Measurements from ENCODE around the gene COX15.

Gene COX15

GRCh38 chr10:99711129-99711719 lies 20.7 kb downstream of the COX15 start:
- no peaks in the 10 kb centered on the region for H3K27me3 ChIP-seq (ENCODE audit: insufficient read depth, low read depth)

GRCh38 chr10:99709480-99710229 lies 22.3 kb downstream of the COX15 start:
- no peak overlapping the region for H3K4me2 ChIP-seq

More at GRCh38 chr10:99711129-99711719, 20.7 kb downstream of the COX15 start:
- Histone ChIP-seq H3K9ac (no peak overlapping the region), H4K20me1 (ENCODE audit: insufficient read depth) (no peaks in the 10 kb centered on the region), H3K4me2 (no peak overlapping the region), H3K4me3 (IDR thresholded peaks at IDR 0.05; ENCODE audit: insufficient read depth, low read depth, low read length) (no peak overlapping the region), H3K27ac (no peak overlapping the region), H2AFZ (ENCODE audit: low read depth) (no peak overlapping the region), H3K4me1 (ENCODE audit: low read depth, poor library complexity, severe bottlenecking) (no peaks in the 10 kb centered on the region), H3K36me3 (ENCODE audit: insufficient read depth) (no peaks in the 10 kb centered on the region), H3K79me2 (ENCODE audit: insufficient read depth, low read depth) (no peaks in the 10 kb centered on the region)
- TF ChIP-seq CTCF (conservative IDR thresholded peaks at IDR 0.05; ENCODE audit: low read depth, low read length) = peak; percentile 74

GRCh38 chr10:99708428-99709012 lies 23.4 kb downstream of the COX15 start:
- Histone ChIP-seq H4K20me1 (ENCODE audit: insufficient read depth) (no peaks in the 10 kb centered on the region), H3K4me1 (ENCODE audit: low read depth, poor library complexity, severe bottlenecking) (no peaks in the 10 kb centered on the region), H3K4me3 (IDR thresholded peaks at IDR 0.05; ENCODE audit: insufficient read depth, low read depth, low read length) (no peak overlapping the region), H2AFZ (ENCODE audit: low read depth) (no peak overlapping the region), H3K36me3 (ENCODE audit: insufficient read depth) (no peaks in the 10 kb centered on the region), H3K9ac (no peak overlapping the region), H3K4me2 (no peak overlapping the region), H3K27ac (no peak overlapping the region), H3K79me2 (ENCODE audit: insufficient read depth, low read depth) (no peaks in the 10 kb centered on the region), H3K27me3 (ENCODE audit: insufficient read depth, low read depth) (no peaks in the 10 kb centered on the region)
- TF ChIP-seq CTCF (conservative IDR thresholded peaks at IDR 0.05; ENCODE audit: low read depth, low read length) = no peak

More at GRCh38 chr10:99709480-99710229, 22.3 kb downstream of the COX15 start:
- Histone ChIP-seq H3K4me1 (ENCODE audit: low read depth, poor library complexity, severe bottlenecking) (no peaks in the 10 kb centered on the region), H3K4me3 (IDR thresholded peaks at IDR 0.05; ENCODE audit: insufficient read depth, low read depth, low read length) (no peak overlapping the region), H3K79me2 (ENCODE audit: insufficient read depth, low read depth) (no peaks in the 10 kb centered on the region), H3K27me3 (ENCODE audit: insufficient read depth, low read depth) (no peaks in the 10 kb centered on the region), H3K36me3 (ENCODE audit: insufficient read depth) (no peaks in the 10 kb centered on the region), H2AFZ (ENCODE audit: low read depth) (no peak overlapping the region), H4K20me1 (ENCODE audit: insufficient read depth) (no peaks in the 10 kb centered on the region), H3K9ac (no peak overlapping the region), H3K27ac (no peak overlapping the region)
- no peak for TF ChIP-seq CTCF (conservative IDR thresholded peaks at IDR 0.05; ENCODE audit: low read depth, low read length)

- TF ChIP-seq CTCF (conservative IDR thresholded peaks at IDR 0.05; ENCODE audit: low read depth, low read length) = no peak
- Histone ChIP-seq H3K4me1 (ENCODE audit: low read depth, poor library complexity, severe bottlenecking) (no peaks in the 10 kb centered on the region), H3K4me2 (no peak overlapping the region), H4K20me1 (ENCODE audit: insufficient read depth) (no peaks in the 10 kb centered on the region), H3K4me3 (IDR thresholded peaks at IDR 0.05; ENCODE audit: insufficient read depth, low read depth, low read length) (no peak overlapping the region), H3K27ac (no peak overlapping the region), H3K9ac (no peak overlapping the region), H3K79me2 (ENCODE audit: insufficient read depth, low read depth) (no peaks in the 10 kb centered on the region), H3K36me3 (ENCODE audit: insufficient read depth) (no peaks in the 10 kb centered on the region; the same call in 1 of the 2 replicates), H2AFZ (ENCODE audit: low read depth) (no peak overlapping the region), H3K27me3 (ENCODE audit: insufficient read depth, low read depth) (no peaks in the 10 kb centered on the region)
These were observed 31.3 kb downstream of the COX15 start for GRCh38 chr10:99700649-99701048.
